ENCODE data around the gene OTP.

- TF ChIP-seq TOX (CRISPR knock-in tag; IDR thresholded peaks at IDR 0.05; ENCODE audit: borderline replicate concordance) (no peak), RARB (CRISPR knock-in tag; IDR thresholded peaks at IDR 0.05) (no peak), PPARA (CRISPR knock-in tag; IDR thresholded peaks at IDR 0.05; ENCODE audit: borderline replicate concordance) (no peak), ZFP30 (CRISPR knock-in tag; IDR thresholded peaks at IDR 0.05) (no peak), ARNTL (CRISPR knock-in tag; IDR thresholded peaks at IDR 0.05; ENCODE audit: borderline replicate concordance, low read depth) (no peak), ZNF565 (CRISPR knock-in tag; conservative IDR thresholded peaks at IDR 0.05; ENCODE audit: low read depth) (no peak)
Measured at GRCh38 chr5:77628840-77629508, 9.5 kb downstream of the OTP start.

Measured in SK-N-SH treated with all-trans-retinoic acid at 6 μM for 48 hours (cell line).